ENCODE measurements around the gene CAMK2A.
"Not testable (repeated sequence)": the region's sequence is repeated elsewhere in the genome, so short reads cannot be mapped to it uniquely, and the experiment has no call there.

CAMK2A gene

GRCh38 chr5:150253416-150254208, 36.0 kb downstream of the CAMK2A start:
- no peak for DNase-seq (ENCODE audit: low read depth)

- no peak for DNase-seq (ENCODE audit: low read depth)
Measured at GRCh38 chr5:150252489-150252888, 37.1 kb downstream of the CAMK2A start.

- DNase-seq (ENCODE audit: low read depth), result no peak
Measured at GRCh38 chr5:150251504-150251903, 38.1 kb downstream of the CAMK2A start.

- DNase-seq (ENCODE audit: low read depth), result no peak
Measured at GRCh38 chr5:150249744-150250143, 39.8 kb downstream of the CAMK2A start.

GRCh38 chr5:150248946-150249345, 40.6 kb downstream of the CAMK2A start:
- DNase-seq (ENCODE audit: low read depth), result no peak

GRCh38 chr5:150248493-150248892, 41.1 kb downstream of the CAMK2A start:
- not testable (repeated sequence) for DNase-seq (ENCODE audit: low read depth)

- no peak for DNase-seq (ENCODE audit: low read depth)
Measured at GRCh38 chr5:150247726-150248125, 41.8 kb downstream of the CAMK2A start.

- DNase-seq (ENCODE audit: low read depth), result no peak
Measured at GRCh38 chr5:150246835-150247234, 42.7 kb downstream of the CAMK2A start.

- DNase-seq (ENCODE audit: low read depth), result no peak
Measured at GRCh38 chr5:150246429-150246828, 43.1 kb downstream of the CAMK2A start.

- no peak for DNase-seq (ENCODE audit: low read depth)
Measured at GRCh38 chr5:150245808-150246207, 43.8 kb downstream of the CAMK2A start.

- peak; percentile 55 for DNase-seq (ENCODE audit: low read depth)
Measured at GRCh38 chr5:150245111-150245789, 44.3 kb downstream of the CAMK2A start.

- DNase-seq (ENCODE audit: low read depth), result no peak
Measured at GRCh38 chr5:150244209-150244608, 45.4 kb downstream of the CAMK2A start.

- no peak for DNase-seq (ENCODE audit: low read depth)
Measured at GRCh38 chr5:150243590-150243989, 46.0 kb downstream of the CAMK2A start.

- no peak for DNase-seq (ENCODE audit: low read depth)
Measured at GRCh38 chr5:150242251-150242894, 47.2 kb downstream of the CAMK2A start.

GRCh38 chr5:150241298-150242160, 48.0 kb downstream of the CAMK2A start:
- DNase-seq (ENCODE audit: low read depth), result no peak

- DNase-seq (ENCODE audit: low read depth), result no peak
Measured at GRCh38 chr5:150239794-150240122, 49.8 kb downstream of the CAMK2A start.

GRCh38 chr5:150239099-150239793, 50.3 kb downstream of the CAMK2A start:
- no peak for DNase-seq (ENCODE audit: low read depth)

GRCh38 chr5:150238646-150239045, 50.9 kb downstream of the CAMK2A start:
- no peak for DNase-seq (ENCODE audit: low read depth)

GRCh38 chr5:150236981-150237754, 52.4 kb downstream of the CAMK2A start:
- DNase-seq (ENCODE audit: low read depth), result no peak

GRCh38 chr5:150236313-150236712, 53.3 kb downstream of the CAMK2A start:
- DNase-seq (ENCODE audit: low read depth), result no peak

GRCh38 chr5:150235500-150235854, 54.1 kb downstream of the CAMK2A start:
- no peak for DNase-seq (ENCODE audit: low read depth)

All from amniotic epithelial cell (primary cell).